HG03469 (cell line): ENCODE data around the gene FASN.

Experiments
- ATAC-seq: cut with Tn5 transposase; IDR thresholded peaks from one replicate; pipeline ENCODE4 v1.9.1; 2021; ENCODE audit warnings: mild to moderate bottlenecking, moderate library complexity, moderate number of reproducible peaks; ENCODE audit not compliant: unreplicated experiment

The FASN gene

GRCh38 chr17:82078433-82078832, 19.6 kb downstream of the FASN start:
- ATAC-seq: no peak

GRCh38 chr17:82077617-82078358, 20.2 kb downstream of the FASN start:
- ATAC-seq: no peak

GRCh38 chr17:82076785-82077591, 21.0 kb downstream of the FASN start:
- ATAC-seq: no peak

- ATAC-seq: no peak
These were observed 21.8 kb downstream of the FASN start for GRCh38 chr17:82076018-82076784.

GRCh38 chr17:82073446-82073845, 24.6 kb downstream of the FASN start:
- ATAC-seq: no peak

GRCh38 chr17:82072827-82073226, 25.2 kb downstream of the FASN start:
- ATAC-seq: no peak

- no peak for ATAC-seq
These were observed 27.4 kb downstream of the FASN start for GRCh38 chr17:82070611-82071010.

GRCh38 chr17:82065638-82066303, 32.3 kb downstream of the FASN start, which contains the start of gene DUS1L:
TSS of gene DUS1L (minus strand) at chr17:82065804. CDS start at chr17:82065059, 745 bp downstream.
- no peak for ATAC-seq

- no peak for ATAC-seq
These were observed 32.8 kb downstream of the FASN start for GRCh38 chr17:82065193-82065637.

GRCh38 chr17:82064433-82065192, 33.4 kb downstream of the FASN start:
- ATAC-seq: no peak

- no peak for ATAC-seq
These were observed 34.3 kb downstream of the FASN start for GRCh38 chr17:82063424-82064415.

- no peak for ATAC-seq
These were observed 35.1 kb downstream of the FASN start for GRCh38 chr17:82062984-82063368.

- ATAC-seq: no peak
These were observed 35.7 kb downstream of the FASN start for GRCh38 chr17:82062076-82062983.

GRCh38 chr17:82061047-82061925, 36.8 kb downstream of the FASN start:
- no peak for ATAC-seq

- no peak for ATAC-seq
These were observed 37.4 kb downstream of the FASN start for GRCh38 chr17:82060614-82061013.

GRCh38 chr17:82060001-82060380, 38.0 kb downstream of the FASN start:
- no peak for ATAC-seq
